Fibroblast of lung (primary cell): ENCODE measurements around the gene MKRN3.

Experiments
- EZH2 ChIP-seq: IDR thresholded peaks from 2 replicates; pipeline ENCODE4 v1.5.1; 2012; ENCODE audit warnings: low read length, control low read depth, mild to moderate bottlenecking; ENCODE audit errors: missing control alignments
- TF ChIP-seq, protein P1 (sequence below), 2 donors: IDR thresholded peaks in 1 of 2; conservative IDR thresholded peaks in 1 of 2; 1 replicate in 1 of 2; 2 replicates in 1 of 2; pipeline ENCODE4 v1.5.1; 2011 to 2012; ENCODE audit warnings: low read length in 2 of 2, control low read depth in 1 of 2, inconsistent platforms in 1 of 2, low read depth in 1 of 2, mild to moderate bottlenecking in 1 of 2

- TF ChIP-seq, protein P1, sequence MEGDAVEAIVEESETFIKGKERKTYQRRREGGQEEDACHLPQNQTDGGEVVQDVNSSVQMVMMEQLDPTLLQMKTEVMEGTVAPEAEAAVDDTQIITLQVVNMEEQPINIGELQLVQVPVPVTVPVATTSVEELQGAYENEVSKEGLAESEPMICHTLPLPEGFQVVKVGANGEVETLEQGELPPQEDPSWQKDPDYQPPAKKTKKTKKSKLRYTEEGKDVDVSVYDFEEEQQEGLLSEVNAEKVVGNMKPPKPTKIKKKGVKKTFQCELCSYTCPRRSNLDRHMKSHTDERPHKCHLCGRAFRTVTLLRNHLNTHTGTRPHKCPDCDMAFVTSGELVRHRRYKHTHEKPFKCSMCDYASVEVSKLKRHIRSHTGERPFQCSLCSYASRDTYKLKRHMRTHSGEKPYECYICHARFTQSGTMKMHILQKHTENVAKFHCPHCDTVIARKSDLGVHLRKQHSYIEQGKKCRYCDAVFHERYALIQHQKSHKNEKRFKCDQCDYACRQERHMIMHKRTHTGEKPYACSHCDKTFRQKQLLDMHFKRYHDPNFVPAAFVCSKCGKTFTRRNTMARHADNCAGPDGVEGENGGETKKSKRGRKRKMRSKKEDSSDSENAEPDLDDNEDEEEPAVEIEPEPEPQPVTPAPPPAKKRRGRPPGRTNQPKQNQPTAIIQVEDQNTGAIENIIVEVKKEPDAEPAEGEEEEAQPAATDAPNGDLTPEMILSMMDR (conservative IDR thresholded peaks at IDR 0.05 in 1 of 2, IDR thresholded peaks at IDR 0.05 in 1 of 2; ENCODE audit: low read depth in 1 of 2, low read length in 2 of 2), result no peak
- TF ChIP-seq EZH2, result no peak
These were observed 10.6 kb downstream of the MKRN3 start for GRCh38 chr15:23576061-23576460.
